Thyroid gland (tissue), 4 donors: ENCODE data around the gene RERG. TPM values are rescaled to one million over a fixed set of nuclear protein-coding genes. Genes with fewer than 3 reads are reported as not detected.

Source experiments
- DNase-seq, 2 donors: peaks; one replicate each; pipeline ENCODE4 v3.0.0-alpha.2; 2019
- H3K27ac ChIP-seq, 3 donors: fragments of 200-600 bp; sonication (generic); 1 replicate in 2 of 3; 2 replicates in 1 of 3; pipeline ENCODE4 v1.5.1; 2016 to 2019; ENCODE audit warnings: mild to moderate bottlenecking in 1 of 3, moderate library complexity in 1 of 3
- H3K27me3 ChIP-seq: fragments of 200-600 bp; sonication (generic); one replicate; pipeline ENCODE4 v1.5.1; 2019
- H3K36me3 ChIP-seq, 2 donors: fragments of 200-600 bp; sonication (generic); one replicate each; pipeline ENCODE4 v1.5.1; 2016 to 2019
- H3K4me1 ChIP-seq, 2 donors: fragments of 200-600 bp; sonication (generic); one replicate each; pipeline ENCODE4 v1.5.1; 2017 to 2019
- H3K4me3 ChIP-seq, 3 donors: fragments of 200-600 bp; sonication (generic); replicated peaks in 1 of 3; 1 replicate in 2 of 3; 2 replicates in 1 of 3; pipeline ENCODE4 v1.5.1; 2016; ENCODE audit warnings: mild to moderate bottlenecking in 1 of 3
- H3K9me3 ChIP-seq: fragments of 200-600 bp; sonication (generic); one replicate; pipeline ENCODE4 v1.5.1; 2017
- POLR2A ChIP-seq, 2 donors: fragments of 450-650 bp; IDR thresholded peaks; one replicate each; pipeline ENCODE4 v1.6.1; 2017; ENCODE audit warnings: antibody characterized with exemption in 2 of 2, mild to moderate bottlenecking in 2 of 2, moderate library complexity in 1 of 2
- WGBS, 2 donors: methylation state at CpG; one replicate each; pipeline ENCODE4 v1.1.5; 2017; 5-methylcytosine and 5-hydroxymethylcytosine counted together
- intact Hi-C: fragments of 100-400 bp; cut with DNase I; formaldehyde crosslinking; loops from one replicate; pipeline ENCODE4 v1.15.1; 2023
- total RNA-seq, 4 donors: library from RNA; depleted of rRNA; stranded (reverse); fragments of >200 nt; gene quantifications; one replicate each; pipeline ENCODE4 v1.2.3, GENCODE V29; 2016
- TF ChIP-seq, protein P1 (sequence below), 6 experiments: fragments of 200-600 bp in 3 of 6; fragments of 450-650 bp in 3 of 6; sonication (generic) in 3 of 6; IDR thresholded peaks; one replicate each; pipeline ENCODE4 v1.5.1; 2016 to 2019; ENCODE audit warnings: antibody characterized with exemption in 6 of 6, mild to moderate bottlenecking in 2 of 6, inconsistent platforms in 1 of 6, moderate library complexity in 1 of 6

Gene RERG
- total RNA-seq, 4 donors from 2014 or later, result 2.7 to 13.2 (median 4.9) TPM

- DNase-seq, result no peak
- Histone ChIP-seq H3K27ac (no peak overlapping the region), H3K4me1 (no peaks in the 10 kb centered on the region), H3K9me3 (no peaks in the 10 kb centered on the region), H3K36me3 (no peaks in the 10 kb centered on the region), H3K27me3 (no peaks in the 10 kb centered on the region), H3K4me3 (no peak overlapping the region)
- WGBS, 2 donors, result 69 to 82% methylated on average over 1 of the region's 1 CpG
- intact Hi-C loops, result no loop called here
- TF ChIP-seq POLR2A (IDR thresholded peaks at IDR 0.05), result no peak
- TF ChIP-seq, protein P1, sequence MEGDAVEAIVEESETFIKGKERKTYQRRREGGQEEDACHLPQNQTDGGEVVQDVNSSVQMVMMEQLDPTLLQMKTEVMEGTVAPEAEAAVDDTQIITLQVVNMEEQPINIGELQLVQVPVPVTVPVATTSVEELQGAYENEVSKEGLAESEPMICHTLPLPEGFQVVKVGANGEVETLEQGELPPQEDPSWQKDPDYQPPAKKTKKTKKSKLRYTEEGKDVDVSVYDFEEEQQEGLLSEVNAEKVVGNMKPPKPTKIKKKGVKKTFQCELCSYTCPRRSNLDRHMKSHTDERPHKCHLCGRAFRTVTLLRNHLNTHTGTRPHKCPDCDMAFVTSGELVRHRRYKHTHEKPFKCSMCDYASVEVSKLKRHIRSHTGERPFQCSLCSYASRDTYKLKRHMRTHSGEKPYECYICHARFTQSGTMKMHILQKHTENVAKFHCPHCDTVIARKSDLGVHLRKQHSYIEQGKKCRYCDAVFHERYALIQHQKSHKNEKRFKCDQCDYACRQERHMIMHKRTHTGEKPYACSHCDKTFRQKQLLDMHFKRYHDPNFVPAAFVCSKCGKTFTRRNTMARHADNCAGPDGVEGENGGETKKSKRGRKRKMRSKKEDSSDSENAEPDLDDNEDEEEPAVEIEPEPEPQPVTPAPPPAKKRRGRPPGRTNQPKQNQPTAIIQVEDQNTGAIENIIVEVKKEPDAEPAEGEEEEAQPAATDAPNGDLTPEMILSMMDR (IDR thresholded peaks at IDR 0.05), result no peak
These were observed 20.2 kb downstream of the RERG start for GRCh38 chr12:15201056-15201455.

DNA sequence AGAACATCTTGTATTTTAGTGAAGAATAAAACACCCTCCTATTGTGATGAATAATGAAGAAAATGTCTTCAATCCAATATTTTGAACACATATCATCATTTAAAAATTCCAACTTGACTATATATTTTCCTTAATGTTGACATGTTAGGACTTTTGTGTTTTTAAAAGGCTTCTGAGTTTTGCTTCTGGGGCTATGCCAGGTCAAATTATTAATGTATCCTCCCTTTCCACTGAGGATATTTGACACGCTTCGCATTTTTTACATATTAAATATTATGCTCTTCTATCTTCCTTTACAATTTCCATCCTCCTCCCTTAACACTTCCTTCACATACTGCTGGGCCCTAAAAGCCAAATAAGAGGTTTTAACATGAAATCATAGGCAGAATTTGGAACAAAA, 20.6 kb downstream of the RERG start:
- 88% methylated on average over 2 of the region's 2 CpGs for WGBS, 2 donors
- Histone ChIP-seq H3K27me3 (no peaks in the 10 kb centered on the region), H3K4me3 (no peak overlapping the region), H3K9me3 (no peaks in the 10 kb centered on the region), H3K27ac (no peak overlapping the region), H3K36me3 (no peaks in the 10 kb centered on the region), H3K4me1 (no peaks in the 10 kb centered on the region)
- intact Hi-C loops, result no loop called here
- DNase-seq, result no peak
- TF ChIP-seq, protein P1 (IDR thresholded peaks at IDR 0.05), result no peak
- no peak for TF ChIP-seq POLR2A (IDR thresholded peaks at IDR 0.05)

- Histone ChIP-seq H3K27me3 (no peaks in the 10 kb centered on the region), H3K36me3 (no peaks in the 10 kb centered on the region), H3K9me3 (no peaks in the 10 kb centered on the region), H3K4me1 (no peaks in the 10 kb centered on the region), H3K27ac (no peak overlapping the region), H3K4me3 (no peak overlapping the region)
- TF ChIP-seq, protein P1 (IDR thresholded peaks at IDR 0.05), result no peak
- TF ChIP-seq POLR2A (IDR thresholded peaks at IDR 0.05), result no peak
- intact Hi-C loops, result no loop called here
- no peak for DNase-seq
- WGBS, 2 donors, result 75 to 77% methylated on average over 2 of the region's 2 CpGs
These were observed 21.3 kb downstream of the RERG start for GRCh38 chr12:15199930-15200329.

- DNase-seq, result no peak
- H3K4me1 ChIP-seq, result peaks cover 5% of the 10 kb centered on the region in 2 donors
- 84 to 86% methylated on average over 3 of the region's 3 CpGs for WGBS, 2 donors
- no peak overlapping the region for H3K4me3 ChIP-seq
- no peaks in the 10 kb centered on the region for H3K9me3 ChIP-seq
- no peaks in the 10 kb centered on the region for H3K36me3 ChIP-seq
- TF ChIP-seq, protein P1 (IDR thresholded peaks at IDR 0.05), result no peak
- no peak for TF ChIP-seq POLR2A (IDR thresholded peaks at IDR 0.05)
- intact Hi-C loops, result no loop called here
- H3K27me3 ChIP-seq, result no peaks in the 10 kb centered on the region
- no peak overlapping the region for H3K27ac ChIP-seq
These were observed 24.3 kb downstream of the RERG start for GRCh38 chr12:15196678-15197505.

GRCh38 chr12:15196221-15196620, 25.0 kb downstream of the RERG start:
- no peaks in the 10 kb centered on the region for H3K36me3 ChIP-seq
- WGBS, 2 donors, result 65 to 80% methylated on average over 3 of the region's 3 CpGs
- no peak overlapping the region for H3K4me3 ChIP-seq
- no peaks in the 10 kb centered on the region for H3K27me3 ChIP-seq
- DNase-seq, result no peak
- TF ChIP-seq, protein P1 (IDR thresholded peaks at IDR 0.05), result no peak
- no peak for TF ChIP-seq POLR2A (IDR thresholded peaks at IDR 0.05)
- intact Hi-C loops, result no loop called here
- peaks cover 5% of the 10 kb centered on the region in 2 donors for H3K4me1 ChIP-seq
- H3K27ac ChIP-seq, result no peak overlapping the region
- H3K9me3 ChIP-seq, result no peaks in the 10 kb centered on the region
